ENCODE data around the gene CALCA.

The CALCA gene

DNA sequence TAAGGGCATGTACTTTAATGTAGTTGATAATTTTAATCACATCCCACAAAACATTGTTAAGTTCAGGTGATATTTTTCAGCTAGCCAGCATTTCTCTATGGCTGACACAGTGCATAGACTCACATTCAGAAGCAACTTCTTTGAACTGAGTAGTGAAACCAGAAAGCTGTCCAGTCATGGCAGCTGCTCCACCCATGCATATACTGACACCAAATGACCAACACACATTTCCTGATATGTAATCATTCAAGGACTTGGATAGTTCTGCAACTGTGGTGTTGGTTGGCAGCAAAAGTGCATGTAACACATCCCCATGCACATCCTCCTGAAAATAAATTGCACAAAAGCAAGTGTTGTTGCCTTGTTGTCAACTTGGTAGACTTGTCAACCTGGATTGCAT, 39.7 kb downstream of the CALCA start:
- TF ChIP-seq, protein P1, sequence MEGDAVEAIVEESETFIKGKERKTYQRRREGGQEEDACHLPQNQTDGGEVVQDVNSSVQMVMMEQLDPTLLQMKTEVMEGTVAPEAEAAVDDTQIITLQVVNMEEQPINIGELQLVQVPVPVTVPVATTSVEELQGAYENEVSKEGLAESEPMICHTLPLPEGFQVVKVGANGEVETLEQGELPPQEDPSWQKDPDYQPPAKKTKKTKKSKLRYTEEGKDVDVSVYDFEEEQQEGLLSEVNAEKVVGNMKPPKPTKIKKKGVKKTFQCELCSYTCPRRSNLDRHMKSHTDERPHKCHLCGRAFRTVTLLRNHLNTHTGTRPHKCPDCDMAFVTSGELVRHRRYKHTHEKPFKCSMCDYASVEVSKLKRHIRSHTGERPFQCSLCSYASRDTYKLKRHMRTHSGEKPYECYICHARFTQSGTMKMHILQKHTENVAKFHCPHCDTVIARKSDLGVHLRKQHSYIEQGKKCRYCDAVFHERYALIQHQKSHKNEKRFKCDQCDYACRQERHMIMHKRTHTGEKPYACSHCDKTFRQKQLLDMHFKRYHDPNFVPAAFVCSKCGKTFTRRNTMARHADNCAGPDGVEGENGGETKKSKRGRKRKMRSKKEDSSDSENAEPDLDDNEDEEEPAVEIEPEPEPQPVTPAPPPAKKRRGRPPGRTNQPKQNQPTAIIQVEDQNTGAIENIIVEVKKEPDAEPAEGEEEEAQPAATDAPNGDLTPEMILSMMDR (IDR thresholded peaks at IDR 0.05; ENCODE audit: insufficient read depth, low read length, missing control alignments) = no peak
- POLR2A ChIA-PET = no interaction called here
- DNase-seq (ENCODE audit: low read depth, low spot score) = no peak
- CTCF ChIA-PET = no interaction called here
- H3K4me3 ChIP-seq (ENCODE audit: low read depth, low read length) = no peak overlapping the region

DNA sequence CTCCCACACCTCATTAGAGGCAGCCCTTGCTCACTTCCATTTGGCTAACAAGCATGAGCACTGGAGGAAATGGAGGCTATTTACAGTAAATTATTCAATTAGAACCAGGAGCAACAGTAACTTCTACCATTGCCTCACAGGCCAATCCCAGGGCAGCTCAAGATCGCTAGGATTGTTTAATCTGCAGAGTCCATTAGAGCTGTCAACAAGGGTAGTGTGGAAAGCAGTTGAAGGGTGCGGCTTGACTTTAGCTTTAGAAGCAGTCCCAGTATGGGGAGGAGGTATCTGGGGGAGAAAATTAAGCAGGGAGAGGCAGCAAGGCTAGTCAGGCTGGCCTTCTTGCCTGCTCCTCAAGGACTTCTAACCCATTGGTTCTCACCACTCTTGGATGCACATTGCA, 41.8 kb downstream of the CALCA start:
- no peak for DNase-seq (ENCODE audit: low read depth, low spot score)
- ChIA-PET CTCF (interaction anchor here (1.7 kb wide), 1 partner anchor 23 kb away, joined by 10 read pairs; no protein-coding TSS in a partner anchor), POLR2A (no interaction called here)
- no peak overlapping the region for H3K4me3 ChIP-seq (ENCODE audit: low read depth, low read length)
- TF ChIP-seq, protein P1 (IDR thresholded peaks at IDR 0.05; ENCODE audit: insufficient read depth, low read length, missing control alignments) = no peak

DNA sequence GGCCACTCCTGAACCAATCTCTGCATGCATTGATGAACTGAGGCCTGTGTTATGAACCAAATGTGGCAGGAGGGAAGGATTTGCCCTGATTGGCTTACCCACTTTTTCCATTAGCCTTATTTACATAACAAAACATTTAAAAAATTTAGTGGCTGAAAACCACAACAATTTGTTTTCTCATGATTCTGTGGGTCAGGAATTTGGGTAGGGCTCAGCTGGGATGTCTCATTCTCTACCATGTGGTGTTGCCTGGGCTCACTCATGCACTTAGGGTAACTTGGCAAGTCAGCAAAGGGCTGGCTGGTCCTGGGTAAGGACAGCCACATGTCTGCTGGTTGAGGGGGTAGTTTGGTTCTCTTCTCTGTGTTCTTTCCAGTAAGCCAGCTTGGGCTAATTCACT, 45.0 kb downstream of the CALCA start:
- POLR2A ChIA-PET = no interaction called here
- no peak for DNase-seq (ENCODE audit: low read depth, low spot score)
- CTCF ChIA-PET = interaction anchor here (2.1 kb wide), 1 partner anchor 19 kb away, joined by 5 read pairs; no protein-coding TSS in a partner anchor
- TF ChIP-seq, protein P1 (IDR thresholded peaks at IDR 0.05; ENCODE audit: insufficient read depth, low read length, missing control alignments) = no peak
- H3K4me3 ChIP-seq (ENCODE audit: low read depth, low read length) = no peak overlapping the region

DNA sequence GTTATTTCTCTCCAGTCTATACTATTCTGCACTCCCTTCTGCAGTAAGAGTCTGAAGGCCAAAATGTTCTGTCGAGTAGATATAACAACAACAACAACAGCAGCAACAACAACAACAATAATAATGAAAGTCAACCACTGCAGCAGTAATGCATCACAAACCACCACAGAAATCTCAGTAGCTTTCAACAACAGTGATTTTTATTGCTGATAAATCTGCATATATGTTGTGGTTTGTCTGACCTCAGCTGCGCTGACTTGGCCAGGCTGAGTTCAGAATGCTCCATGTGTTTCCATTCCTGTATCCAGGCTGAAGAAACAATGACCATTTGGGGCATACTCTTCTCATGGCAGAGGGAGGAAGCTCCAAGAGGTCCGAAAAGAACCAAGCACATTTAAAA, 47.8 kb downstream of the CALCA start:
- no peak for DNase-seq (ENCODE audit: low read depth, low spot score)
- TF ChIP-seq, protein P1 (IDR thresholded peaks at IDR 0.05; ENCODE audit: insufficient read depth, low read length, missing control alignments) = no peak
- ChIA-PET POLR2A (no interaction called here), CTCF (interaction anchor here (8.9 kb wide), 1 partner anchor 16 kb away, joined by 82 read pairs; no protein-coding TSS in a partner anchor)
- no peak overlapping the region for H3K4me3 ChIP-seq (ENCODE audit: low read depth, low read length)

All from AG04449 (cell line).